GM12872 (cell line): Measurements from ENCODE around the gene SLC25A23.

Source experiments
- TF ChIP-seq, protein P1 (sequence below): IDR thresholded peaks from 3 replicates; pipeline ENCODE4 v1.5.1; 2011; ENCODE audit warnings: low read depth, mild to moderate bottlenecking, low read length, moderate library complexity; ENCODE audit not compliant: insufficient read depth

The SLC25A23 gene

GRCh38 chr19:6406401-6406800, 53.2 kb downstream of the SLC25A23 start:
- TF ChIP-seq, protein P1, sequence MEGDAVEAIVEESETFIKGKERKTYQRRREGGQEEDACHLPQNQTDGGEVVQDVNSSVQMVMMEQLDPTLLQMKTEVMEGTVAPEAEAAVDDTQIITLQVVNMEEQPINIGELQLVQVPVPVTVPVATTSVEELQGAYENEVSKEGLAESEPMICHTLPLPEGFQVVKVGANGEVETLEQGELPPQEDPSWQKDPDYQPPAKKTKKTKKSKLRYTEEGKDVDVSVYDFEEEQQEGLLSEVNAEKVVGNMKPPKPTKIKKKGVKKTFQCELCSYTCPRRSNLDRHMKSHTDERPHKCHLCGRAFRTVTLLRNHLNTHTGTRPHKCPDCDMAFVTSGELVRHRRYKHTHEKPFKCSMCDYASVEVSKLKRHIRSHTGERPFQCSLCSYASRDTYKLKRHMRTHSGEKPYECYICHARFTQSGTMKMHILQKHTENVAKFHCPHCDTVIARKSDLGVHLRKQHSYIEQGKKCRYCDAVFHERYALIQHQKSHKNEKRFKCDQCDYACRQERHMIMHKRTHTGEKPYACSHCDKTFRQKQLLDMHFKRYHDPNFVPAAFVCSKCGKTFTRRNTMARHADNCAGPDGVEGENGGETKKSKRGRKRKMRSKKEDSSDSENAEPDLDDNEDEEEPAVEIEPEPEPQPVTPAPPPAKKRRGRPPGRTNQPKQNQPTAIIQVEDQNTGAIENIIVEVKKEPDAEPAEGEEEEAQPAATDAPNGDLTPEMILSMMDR: no peak

GRCh38 chr19:6402837-6403608, 56.6 kb downstream of the SLC25A23 start:
- TF ChIP-seq, protein P1: no peak

GRCh38 chr19:6402058-6402457, 57.5 kb downstream of the SLC25A23 start:
- TF ChIP-seq, protein P1: no peak

GRCh38 chr19:6396305-6396704, 63.3 kb downstream of the SLC25A23 start:
- TF ChIP-seq, protein P1: no peak

GRCh38 chr19:6394831-6395230, 64.8 kb downstream of the SLC25A23 start:
- TF ChIP-seq, protein P1: no peak

DNA sequence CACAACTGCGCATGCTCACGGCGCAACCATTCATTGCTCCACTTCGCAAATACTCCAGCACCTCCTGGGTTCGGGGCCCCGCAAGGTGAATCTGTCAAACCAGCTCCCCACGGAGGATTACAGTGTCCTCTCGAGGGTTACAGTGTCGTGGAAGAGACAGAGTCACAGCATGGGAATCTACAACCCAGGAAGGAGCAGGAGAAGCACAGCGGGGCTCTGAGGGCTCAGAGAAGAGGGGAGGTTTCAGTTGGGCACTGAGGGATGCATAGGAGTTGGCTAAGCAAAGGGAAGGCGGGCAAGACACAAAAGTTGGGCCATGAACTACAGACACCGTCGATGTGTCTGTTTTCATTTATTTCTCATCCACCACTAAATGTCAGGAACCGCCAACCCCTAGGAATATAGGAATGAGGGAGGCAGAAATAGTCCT, 65.6 kb downstream of the SLC25A23 start:
- TF ChIP-seq, protein P1: no peak

DNA sequence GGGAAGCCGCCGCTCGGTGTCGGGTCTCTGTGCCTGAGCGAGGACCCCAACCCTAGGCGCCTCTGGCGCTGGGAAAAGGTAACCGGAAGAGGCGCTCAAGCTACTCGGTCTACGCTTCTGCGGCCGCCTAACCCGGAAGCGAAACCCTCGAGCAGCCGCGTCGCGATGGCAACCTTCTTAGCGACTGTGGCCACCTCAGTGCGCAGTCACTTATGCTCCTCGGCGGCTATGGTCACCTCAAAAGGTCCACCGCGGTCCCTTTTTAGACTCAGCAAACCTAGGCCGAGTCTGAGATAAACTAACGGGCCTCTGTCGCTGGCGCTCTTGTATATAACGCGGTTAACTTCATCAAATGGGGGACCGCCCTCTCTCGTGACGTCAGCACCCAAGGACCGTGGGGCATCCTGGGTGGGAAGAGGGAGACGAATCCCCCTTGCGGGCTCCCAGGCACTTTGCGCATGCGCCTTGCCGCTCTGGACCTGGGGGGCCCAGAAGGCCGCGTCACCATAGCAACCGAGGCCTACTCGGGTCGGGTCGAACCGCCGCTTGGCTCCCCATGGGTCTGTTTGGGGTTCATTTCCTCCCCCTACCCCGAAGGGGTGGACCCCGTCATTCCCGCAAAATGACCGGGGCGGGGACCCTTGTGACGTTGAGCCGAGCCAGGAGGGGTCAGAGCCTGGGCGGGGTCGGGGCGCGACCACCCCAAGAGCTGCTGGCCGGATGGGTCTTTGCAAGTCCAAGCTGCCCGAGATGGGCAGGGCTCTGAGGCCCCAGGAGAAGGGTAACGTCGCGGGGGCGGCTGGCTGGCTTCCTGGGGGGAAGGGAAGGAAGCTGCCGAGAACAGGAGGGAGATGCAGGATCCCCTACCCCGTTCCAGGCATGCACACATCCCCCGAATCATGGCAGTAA, 66.3 kb downstream of the SLC25A23 start, which contains the start of gene GTF2F1:
Gene GTF2F1 (minus strand): TSS at position 91 of the 909 bp plus-strand sequence. CDS start 169 bp downstream, outside the sequence.
- TF ChIP-seq, protein P1: peak; percentile 33; the same call in 2 of the 3 replicates
